K562 (cell line): Measurements from ENCODE around the gene ARHGAP32. TPM values are rescaled to one million over a fixed set of nuclear protein-coding genes. Genes with fewer than 3 reads are reported as not detected.

ENCODE experiments used
- ATAC-seq: fragments of 200-7000 bp; cut with Tn5 transposase; 3 replicates; pipeline ENCODE4 v1.9.1; 2020; ENCODE audit warnings: moderate library complexity
- BruUV-seq: library from RNA; stranded (reverse); fragments of 400-500 nt; replicated peaks from 2 replicates; lab custom pipeline; 2021; lab: Mats Ljungman, UMichigan
- CTCF ChIA-PET: fragments of 300-600 bp; formaldehyde crosslinking; extraction: SDS; loops from one replicate; lab custom pipeline; 2021; ENCODE audit warnings: low intra/inter-chr PET ratio; lab: Yijun Ruan, JAX
- POLR2A ChIA-PET: fragments of 300-600, 350-650 bp; sonication (Branson Sonifier 250); formaldehyde crosslinking; extraction: SDS; loops from one replicate; lab custom pipeline; 2021; ENCODE audit warnings: antibody characterized with exemption, inconsistent platforms; lab: Yijun Ruan, JAX
- DNase-seq, 4 experiments: peaks; one replicate each; pipeline versions ENCODE4 v3.0.0 to v3.0.0-alpha.2; 2011 to 2018; ENCODE audit warnings: low spot score in 3 of 4, mixed read lengths in 3 of 4; ENCODE audit errors: extremely low read depth in 1 of 4
- FAIRE-seq: peaks from 2 replicates; lab custom pipeline; 2011; peaks lifted over from hg19 to GRCh38; lab: Jason Lieb, UNC
- H2AFZ ChIP-seq: 2 replicates; pipeline ENCODE4 v1.6.0; 2011; ENCODE audit warnings: low read depth, low read length, control low read depth, inconsistent platforms
- H3K27ac ChIP-seq: fragments of 200-600 bp; 3 replicates; pipeline ENCODE4 v1.8.0; 2011; ENCODE audit warnings: low read depth, mild to moderate bottlenecking, control low read depth, inconsistent platforms, low read length, moderate library complexity, mixed read lengths; ENCODE audit errors: extremely low read depth
- H3K27me3 ChIP-seq, 2 experiments: fragments of 300-600 bp in 1 of 2; 2 replicates in 1 of 2; 3 replicates in 1 of 2; pipeline versions ENCODE4 v1.6.0 to v1.8.0; 2011; ENCODE audit warnings: inconsistent platforms in 2 of 2, low read length in 2 of 2, mild to moderate bottlenecking in 1 of 2, mixed read lengths in 1 of 2, moderate library complexity in 1 of 2; ENCODE audit not compliant: control insufficient read depth in 2 of 2, insufficient read depth in 2 of 2
- H3K36me3 ChIP-seq: fragments of 300-600 bp; 3 replicates; pipeline ENCODE4 v1.8.0; 2011; ENCODE audit warnings: mild to moderate bottlenecking, low read length, inconsistent platforms; ENCODE audit not compliant: control insufficient read depth, insufficient read depth
- H3K4me1 ChIP-seq, 2 experiments: fragments of 200-600 bp in 1 of 2; replicated peaks in 1 of 2; 2 replicates in 1 of 2; 3 replicates in 1 of 2; pipeline versions ENCODE4 v1.5.1 to v1.8.0; 2011; ENCODE audit warnings: inconsistent platforms in 2 of 2, low read length in 2 of 2, mild to moderate bottlenecking in 1 of 2, mixed read lengths in 1 of 2, moderate library complexity in 1 of 2; ENCODE audit not compliant: control insufficient read depth in 2 of 2, insufficient read depth in 2 of 2
- H3K4me2 ChIP-seq: 2 replicates; pipeline ENCODE4 v1.6.1; 2011; ENCODE audit warnings: low read length, control low read depth, inconsistent platforms, mixed read lengths; ENCODE audit not compliant: insufficient read depth
- H3K4me3 ChIP-seq: fragments of 200-600 bp; sonication (generic), shearing (Covaris generic); 2 replicates; pipeline ENCODE4 v1.5.1; 2016; ENCODE audit warnings: control low read depth, inconsistent platforms
- H3K79me2 ChIP-seq: fragments of 200-600 bp; 3 replicates; pipeline ENCODE4 v1.8.0; 2011; ENCODE audit warnings: low read length, inconsistent platforms; ENCODE audit not compliant: control insufficient read depth, insufficient read depth
- H3K9ac ChIP-seq, 2 experiments: 2 replicates each; pipeline versions ENCODE4 v1.6.0 to v1.6.1; 2011; ENCODE audit warnings: low read depth in 2 of 2, low read length in 2 of 2, control low read depth in 1 of 2, inconsistent platforms in 1 of 2, mild to moderate bottlenecking in 1 of 2, mixed read lengths in 1 of 2; ENCODE audit not compliant: insufficient read depth in 1 of 2
- H3K9me1 ChIP-seq: one replicate; pipeline ENCODE4 v1.6.0; 2011; ENCODE audit warnings: inconsistent platforms, mild to moderate bottlenecking, low read length, moderate library complexity; ENCODE audit not compliant: control insufficient read depth, insufficient read depth
- H3K9me3 ChIP-seq: replicated peaks from 2 replicates; pipeline ENCODE4 v1.5.1; 2011; ENCODE audit warnings: low read depth, low read length, inconsistent platforms; ENCODE audit not compliant: control insufficient read depth, insufficient read depth
- H4K20me1 ChIP-seq: replicated peaks from 2 replicates; pipeline ENCODE4 v1.6.1; 2011; ENCODE audit warnings: low read length, inconsistent platforms, mixed read lengths; ENCODE audit not compliant: control insufficient read depth, insufficient read depth
- CBX2 ChIP-seq: fragments of 200-600 bp; sonication (generic); IDR thresholded peaks from one replicate; pipeline ENCODE4 v1.6.1; 2012; ENCODE audit warnings: mild to moderate bottlenecking, low read length, inconsistent platforms; ENCODE audit not compliant: insufficient read depth, poor library complexity, severe bottlenecking
- E2F3 ChIP-seq: fragments of 250-450 bp; sonication (Bioruptor Pico); IDR thresholded peaks from 2 replicates; pipeline ENCODE4 v1.4.0; 2020; ENCODE audit warnings: mild to moderate bottlenecking
- HNRNPUL1 ChIP-seq: fragments of 200-400 bp; formaldehyde crosslinking; IDR thresholded peaks from 2 replicates; pipeline ENCODE4 v1.6.1; 2017; ENCODE audit warnings: low read length
- KAT7 ChIP-seq: sonication (generic); formaldehyde crosslinking; IDR thresholded peaks from 2 replicates; pipeline ENCODE4 v1.8.0; 2022; ENCODE audit warnings: missing genetic modification reagents, mild to moderate bottlenecking, borderline replicate concordance
- NCOA4 ChIP-seq: fragments of 450-650 bp; IDR thresholded peaks from 2 replicates; pipeline ENCODE4 v1.6.1; 2018; ENCODE audit warnings: mild to moderate bottlenecking; ENCODE audit not compliant: partially characterized antibody
- NR2F6 ChIP-seq: fragments of 450-650 bp; formaldehyde crosslinking; IDR thresholded peaks from 2 replicates; pipeline ENCODE4 v1.4.0; 2020; ENCODE audit warnings: mild to moderate bottlenecking
- WGBS: fragments of 100-300 bp; shearing (Covaris generic); methylation state at CpG from one replicate; pipeline ENCODE4 v1.1.6; 2016; ENCODE audit warnings: low coverage, mixed read lengths; ENCODE audit not compliant: insufficient coverage; ENCODE audit errors: missing lambda C conversion rate; 5-methylcytosine and 5-hydroxymethylcytosine counted together
- in situ Hi-C: fragments of 300-500 bp; cut with MboI; formaldehyde crosslinking; loops from 4 replicates; pipeline ENCODE4 v1.15.0; 2018; ENCODE audit warnings: inconsistent platforms, mixed read lengths
- intact Hi-C: fragments of 100-400 bp; cut with micrococcal nuclease; formaldehyde crosslinking; loops from 2 replicates; pipeline ENCODE4 v1.14.2; 2022
- polyA plus RNA-seq, 8 experiments: library from polyadenylated mRNA; depleted of rRNA in 4 of 8; stranded (reverse) in 5 of 8; unstranded in 3 of 8; fragments of >200 nt; fragmentation: Nextera tagmentation in 2 of 8; fragmentation: Illumina TruSeq in 1 of 8; extraction: Ambion mirVana in 2 of 8; extraction: Trizol in 1 of 8; gene quantifications; 2 replicates each; pipeline versions ENCODE4 v1.2.1 to v1.2.3, GENCODE V29; 2011 to 2014; ENCODE audit warnings: inconsistent platforms in 1 of 8, missing spikeins in 1 of 8
- total RNA-seq, 7 experiments: library from RNA; depleted of rRNA in 6 of 7; stranded (reverse); fragments of >200 nt in 6 of 7; fragmentation: Illumina TruSeq in 2 of 7; extraction: Trizol in 2 of 7; gene quantifications; 2 replicates each; pipeline versions ENCODE4 v1.2.1 to v1.2.3, GENCODE V29; 2011 to 2021; ENCODE audit warnings: low replicate concordance in 1 of 7
- TF ChIP-seq, protein P1 (sequence below): fragments of 250-450 bp; sonication (Bioruptor Pico); IDR thresholded peaks from 2 replicates; pipeline ENCODE4 v1.5.0; 2020; ENCODE audit warnings: mild to moderate bottlenecking
- TF ChIP-seq, protein P2 (sequence below): fragments of 250-450 bp; sonication (Bioruptor Pico); IDR thresholded peaks from 2 replicates; pipeline ENCODE4 v1.4.0; 2020; ENCODE audit warnings: borderline replicate concordance
- TF ChIP-seq, protein P3 (sequence below): IDR thresholded peaks from 2 replicates; pipeline ENCODE4 v1.6.1; 2016; ENCODE audit warnings: missing genetic modification characterization, missing compliant biosample characterization

ARHGAP32 gene
- total and polyA plus RNA-seq, 9 of the 15 experiments (the other 6 are each of a cell fraction or from before 2014, with no cell fraction given), result 0.18 TPM; not detected in 8

DNA sequence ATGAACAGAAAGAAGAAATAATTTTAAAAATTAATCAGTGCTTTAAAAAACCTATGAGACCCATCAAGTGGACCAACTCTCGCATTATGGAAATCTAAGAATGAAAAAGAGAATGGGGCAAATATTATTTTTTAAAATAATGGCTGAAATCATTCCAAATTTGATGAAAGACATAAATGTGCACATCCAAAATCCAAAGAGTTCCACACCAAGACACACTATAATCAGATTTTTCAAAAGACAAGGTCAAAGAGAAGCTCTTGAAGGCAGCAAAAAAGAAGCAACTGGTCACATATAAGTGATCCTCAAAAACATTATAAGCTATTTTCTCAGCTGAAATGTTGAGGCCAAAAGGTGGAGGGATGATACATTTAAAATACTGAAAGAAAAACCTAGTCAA, 85.3 kb downstream of the ARHGAP32 start:
- no peak for ATAC-seq
- WGBS, result 9% methylated on average over 1 of the region's 1 CpG
- TF ChIP-seq, protein P1, sequence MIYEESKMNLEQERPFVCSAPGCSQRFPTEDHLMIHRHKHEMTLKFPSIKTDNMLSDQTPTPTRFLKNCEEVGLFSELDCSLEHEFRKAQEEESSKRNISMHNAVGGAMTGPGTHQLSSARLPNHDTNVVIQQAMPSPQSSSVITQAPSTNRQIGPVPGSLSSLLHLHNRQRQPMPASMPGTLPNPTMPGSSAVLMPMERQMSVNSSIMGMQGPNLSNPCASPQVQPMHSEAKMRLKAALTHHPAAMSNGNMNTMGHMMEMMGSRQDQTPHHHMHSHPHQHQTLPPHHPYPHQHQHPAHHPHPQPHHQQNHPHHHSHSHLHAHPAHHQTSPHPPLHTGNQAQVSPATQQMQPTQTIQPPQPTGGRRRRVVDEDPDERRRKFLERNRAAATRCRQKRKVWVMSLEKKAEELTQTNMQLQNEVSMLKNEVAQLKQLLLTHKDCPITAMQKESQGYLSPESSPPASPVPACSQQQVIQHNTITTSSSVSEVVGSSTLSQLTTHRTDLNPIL (CRISPR knock-in tag), result no peak
- TF ChIP-seq NR2F6, result no peak
- TF ChIP-seq E2F3 (CRISPR knock-in tag), result no peak
- no peak for TF ChIP-seq NCOA4
- TF ChIP-seq, protein P2, sequence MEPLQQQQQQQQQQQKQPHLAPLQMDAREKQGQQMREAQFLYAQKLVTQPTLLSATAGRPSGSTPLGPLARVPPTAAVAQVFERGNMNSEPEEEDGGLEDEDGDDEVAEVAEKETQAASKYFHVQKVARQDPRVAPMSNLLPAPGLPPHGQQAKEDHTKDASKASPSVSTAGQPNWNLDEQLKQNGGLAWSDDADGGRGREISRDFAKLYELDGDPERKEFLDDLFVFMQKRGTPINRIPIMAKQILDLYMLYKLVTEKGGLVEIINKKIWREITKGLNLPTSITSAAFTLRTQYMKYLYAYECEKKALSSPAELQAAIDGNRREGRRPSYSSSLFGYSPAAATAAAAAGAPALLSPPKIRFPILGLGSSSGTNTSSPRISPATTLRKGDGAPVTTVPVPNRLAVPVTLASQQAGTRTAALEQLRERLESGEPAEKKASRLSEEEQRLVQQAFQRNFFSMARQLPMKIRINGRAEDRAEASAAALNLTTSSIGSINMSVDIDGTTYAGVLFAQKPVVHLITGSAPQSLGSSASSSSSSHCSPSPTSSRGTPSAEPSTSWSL (CRISPR knock-in tag), result no peak
- TF ChIP-seq, protein P3, sequence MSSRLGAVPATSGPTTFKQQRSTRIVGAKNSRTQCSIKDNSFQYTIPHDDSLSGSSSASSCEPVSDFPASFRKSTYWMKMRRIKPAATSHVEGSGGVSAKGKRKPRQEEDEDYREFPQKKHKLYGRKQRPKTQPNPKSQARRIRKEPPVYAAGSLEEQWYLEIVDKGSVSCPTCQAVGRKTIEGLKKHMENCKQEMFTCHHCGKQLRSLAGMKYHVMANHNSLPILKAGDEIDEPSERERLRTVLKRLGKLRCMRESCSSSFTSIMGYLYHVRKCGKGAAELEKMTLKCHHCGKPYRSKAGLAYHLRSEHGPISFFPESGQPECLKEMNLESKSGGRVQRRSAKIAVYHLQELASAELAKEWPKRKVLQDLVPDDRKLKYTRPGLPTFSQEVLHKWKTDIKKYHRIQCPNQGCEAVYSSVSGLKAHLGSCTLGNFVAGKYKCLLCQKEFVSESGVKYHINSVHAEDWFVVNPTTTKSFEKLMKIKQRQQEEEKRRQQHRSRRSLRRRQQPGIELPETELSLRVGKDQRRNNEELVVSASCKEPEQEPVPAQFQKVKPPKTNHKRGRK (tag), result no peak
- TF ChIP-seq CBX2, result no peak
- no peak for TF ChIP-seq HNRNPUL1
- TF ChIP-seq KAT7, result no peak

More for the DNA sequence above, 85.3 kb downstream of the ARHGAP32 start:
- Histone ChIP-seq H3K4me2 (no peak overlapping the region), H3K27me3 (no peaks in the 10 kb centered on the region), H3K36me3 (no peaks in the 10 kb centered on the region), H3K4me3 (no peak overlapping the region), H2AFZ (no peak overlapping the region), H3K9me3 (no peaks in the 10 kb centered on the region), H3K9me1 (no peaks in the 10 kb centered on the region), H3K79me2 (no peaks in the 10 kb centered on the region), H3K9ac (no peak overlapping the region), H4K20me1 (no peaks in the 10 kb centered on the region), H3K27ac (no peak overlapping the region), H3K4me1 (no peaks in the 10 kb centered on the region)
- DNase-seq, result no peak
- intact Hi-C loops (no loop called here), in situ Hi-C loops (no loop called here)
- ChIA-PET CTCF (no interaction called here), POLR2A (no interaction called here)
- no peak for FAIRE-seq
- BruUV-seq, result no TSS peak
